OCI-LY3 (cell line): ENCODE data around the gene SLC32A1.

Experiments used
- EZH2phosphoT487 ChIP-seq: fragments of 200-600 bp; shearing (Covaris generic); IDR thresholded peaks from 2 replicates; pipeline ENCODE4 v1.6.1; 2018; ENCODE audit warnings: antibody characterized with exemption, mixed run types, low read depth
- TF ChIP-seq, protein P1 (sequence below): fragments of 200-600, 300-600 bp; sonication (generic); IDR thresholded peaks from 2 replicates; pipeline ENCODE4 v1.5.1; 2014; ENCODE audit warnings: antibody characterized with exemption, low read length, low read depth

DNA sequence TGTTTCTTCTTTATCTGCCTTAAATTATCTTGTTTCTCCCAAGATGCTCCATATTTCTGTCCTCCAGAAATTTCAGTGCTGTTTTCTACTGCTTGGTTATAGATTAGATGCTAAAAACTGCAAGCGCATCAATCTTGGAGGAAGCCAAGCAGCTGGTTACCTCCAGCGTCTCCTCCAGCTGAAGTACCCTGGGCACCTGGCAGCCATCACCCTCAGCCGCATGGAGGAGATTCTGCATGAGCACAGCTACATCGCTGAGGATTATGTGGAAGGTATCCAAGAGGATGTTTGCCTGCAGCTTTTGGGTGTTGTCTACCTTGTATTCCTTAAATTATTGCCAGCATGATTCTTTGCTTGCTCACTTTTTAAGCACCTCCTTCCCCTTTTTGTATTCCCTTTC, 27.7 kb downstream of the SLC32A1 start:
- TF ChIP-seq, protein P1, sequence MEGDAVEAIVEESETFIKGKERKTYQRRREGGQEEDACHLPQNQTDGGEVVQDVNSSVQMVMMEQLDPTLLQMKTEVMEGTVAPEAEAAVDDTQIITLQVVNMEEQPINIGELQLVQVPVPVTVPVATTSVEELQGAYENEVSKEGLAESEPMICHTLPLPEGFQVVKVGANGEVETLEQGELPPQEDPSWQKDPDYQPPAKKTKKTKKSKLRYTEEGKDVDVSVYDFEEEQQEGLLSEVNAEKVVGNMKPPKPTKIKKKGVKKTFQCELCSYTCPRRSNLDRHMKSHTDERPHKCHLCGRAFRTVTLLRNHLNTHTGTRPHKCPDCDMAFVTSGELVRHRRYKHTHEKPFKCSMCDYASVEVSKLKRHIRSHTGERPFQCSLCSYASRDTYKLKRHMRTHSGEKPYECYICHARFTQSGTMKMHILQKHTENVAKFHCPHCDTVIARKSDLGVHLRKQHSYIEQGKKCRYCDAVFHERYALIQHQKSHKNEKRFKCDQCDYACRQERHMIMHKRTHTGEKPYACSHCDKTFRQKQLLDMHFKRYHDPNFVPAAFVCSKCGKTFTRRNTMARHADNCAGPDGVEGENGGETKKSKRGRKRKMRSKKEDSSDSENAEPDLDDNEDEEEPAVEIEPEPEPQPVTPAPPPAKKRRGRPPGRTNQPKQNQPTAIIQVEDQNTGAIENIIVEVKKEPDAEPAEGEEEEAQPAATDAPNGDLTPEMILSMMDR, result no peak
- no peak for TF ChIP-seq EZH2phosphoT487
